HG03108 (cell line): Measurements from ENCODE around the gene PCSK5.

Experiments
- ATAC-seq: cut with Tn5 transposase; IDR thresholded peaks from one replicate; pipeline ENCODE4 v1.9.1; 2021; ENCODE audit warnings: moderate library complexity; ENCODE audit not compliant: unreplicated experiment

The PCSK5 gene

DNA sequence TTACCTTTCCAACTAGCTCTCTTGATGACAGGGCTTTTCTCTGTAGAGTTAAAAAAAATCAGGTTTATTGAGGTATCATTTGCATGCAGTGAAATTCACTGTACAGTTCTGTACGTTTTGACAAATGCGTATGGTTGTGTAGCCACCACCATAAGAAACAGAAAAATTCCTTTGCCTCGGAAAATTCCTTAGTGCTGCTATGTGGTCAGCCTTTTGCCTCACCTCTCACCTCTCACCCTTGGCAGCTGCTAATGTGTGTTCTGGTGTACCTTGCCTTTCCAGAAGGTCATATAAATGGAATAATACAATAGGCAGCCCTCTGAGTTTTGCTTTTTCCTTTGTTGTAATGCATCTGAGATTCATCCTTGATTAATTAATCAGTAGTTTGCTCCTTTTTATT, 28.4 kb downstream of the PCSK5 start:
- ATAC-seq, result no peak

DNA sequence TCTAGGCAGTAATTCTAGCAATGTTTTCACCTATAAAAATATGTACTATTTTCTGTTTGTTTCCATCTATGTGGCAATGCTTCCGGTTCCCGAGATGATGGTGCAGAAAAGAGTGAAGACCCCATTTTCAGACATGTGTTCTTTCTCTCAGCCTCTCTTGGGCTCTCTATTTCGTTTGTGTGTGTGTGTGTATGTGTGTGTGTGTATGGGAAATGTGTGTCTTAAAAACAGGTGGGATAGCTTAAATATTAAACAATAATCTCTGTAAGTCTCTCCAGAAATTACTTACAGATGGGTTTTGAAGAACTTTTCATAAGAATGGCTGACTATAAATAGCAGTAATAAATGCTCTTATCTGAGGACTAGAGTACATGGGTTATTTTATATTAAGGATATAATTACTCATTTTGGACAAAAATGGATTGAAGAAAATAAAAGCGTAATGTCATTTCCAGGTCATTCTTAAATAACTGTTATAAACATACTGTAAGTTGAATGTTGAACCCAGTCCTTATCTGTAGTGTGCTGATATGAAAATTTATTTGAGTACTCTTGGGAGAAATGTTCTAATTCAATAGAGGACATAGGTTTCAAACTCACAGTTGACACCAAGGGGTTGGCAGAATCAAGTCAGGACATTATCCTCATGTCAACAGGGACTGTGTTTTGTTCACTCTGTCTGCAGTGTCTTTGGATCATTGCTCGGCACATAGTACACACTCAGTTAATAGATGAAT, 31.1 kb downstream of the PCSK5 start:
- no peak for ATAC-seq

DNA sequence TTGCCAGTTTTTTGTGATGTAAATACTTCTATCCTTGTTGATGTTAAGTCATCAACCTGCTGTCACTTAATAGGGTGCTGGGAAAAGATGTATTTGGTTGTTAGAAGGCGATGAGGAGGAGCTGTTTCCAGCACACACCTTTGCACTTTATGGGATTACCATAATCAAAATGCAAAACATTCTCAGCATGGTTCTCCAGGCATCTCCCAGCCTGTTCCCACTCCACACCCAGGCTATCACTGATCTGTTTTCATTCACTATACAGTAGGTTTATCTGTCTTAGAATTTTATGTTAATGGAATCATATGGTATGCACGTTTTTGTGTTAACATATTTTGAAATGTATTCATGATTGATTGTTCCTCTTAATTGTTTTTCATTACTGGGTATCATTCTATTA, 35.9 kb downstream of the PCSK5 start:
- no peak for ATAC-seq

DNA sequence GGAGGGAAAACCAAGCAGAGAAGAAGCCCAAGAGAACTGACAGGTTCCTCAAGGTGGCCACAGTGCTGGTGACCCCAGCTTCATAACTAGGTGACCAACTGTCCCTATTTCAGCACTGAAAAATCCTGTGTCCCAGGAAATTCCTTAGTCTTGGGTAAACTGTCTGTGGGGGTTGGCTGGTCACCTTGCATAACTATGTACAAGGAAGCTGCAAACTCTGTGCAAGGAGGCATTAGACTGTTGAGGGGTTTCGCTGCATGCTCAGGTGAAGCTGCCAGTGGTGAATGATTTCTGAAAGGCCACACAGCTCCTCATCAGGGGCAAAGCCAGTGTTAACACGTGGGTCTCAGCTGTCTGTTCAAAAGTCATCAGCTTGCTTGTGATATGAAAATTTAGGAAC, 36.9 kb downstream of the PCSK5 start:
- no peak for ATAC-seq

DNA sequence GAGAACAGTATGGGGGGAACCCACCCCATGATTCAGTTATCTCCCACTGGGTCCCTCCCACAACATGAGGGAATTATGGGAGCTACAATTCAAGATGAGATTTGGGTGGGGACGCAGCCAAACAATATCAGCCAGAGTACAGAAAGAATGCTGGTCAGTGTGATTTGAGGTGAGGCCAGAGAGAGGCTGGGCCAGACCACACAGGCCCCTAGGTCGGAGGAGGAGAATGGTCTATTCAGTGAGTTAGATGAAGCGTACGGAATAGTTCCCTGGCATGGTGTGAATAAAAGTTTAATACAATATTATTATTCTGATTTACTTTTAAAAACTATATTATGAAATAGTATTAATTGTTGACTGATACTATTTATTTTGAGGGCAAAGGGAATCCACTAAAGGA, 39.7 kb downstream of the PCSK5 start:
- ATAC-seq, result no peak

DNA sequence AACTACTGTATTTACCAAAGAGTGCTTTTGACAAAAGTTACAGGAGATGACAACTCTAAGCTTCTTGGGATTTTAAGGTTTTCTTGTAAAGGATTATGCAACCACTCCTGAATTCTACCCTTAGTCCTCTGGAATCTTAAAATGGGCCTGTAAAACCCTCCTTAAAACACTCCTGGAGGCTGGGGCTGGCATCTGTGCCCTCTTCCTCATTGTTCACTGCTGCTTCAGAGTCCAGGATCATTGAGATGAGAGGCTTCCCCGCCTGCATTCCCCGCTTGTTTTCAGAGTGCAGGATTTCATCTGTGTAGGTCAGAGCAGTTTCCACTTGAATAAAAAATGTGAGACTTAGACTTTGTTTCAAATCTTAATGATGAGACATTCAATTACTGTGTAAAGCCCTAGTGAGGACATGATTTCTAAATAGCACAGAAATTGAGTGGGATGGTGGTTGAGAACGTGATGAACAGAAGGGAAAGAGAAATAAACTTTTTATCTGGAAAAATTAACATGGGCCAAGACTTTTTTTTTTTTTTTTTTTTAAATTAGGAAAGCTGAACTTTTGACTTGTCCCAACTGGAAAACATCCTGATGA, 40.4 kb downstream of the PCSK5 start:
- no peak for ATAC-seq

DNA sequence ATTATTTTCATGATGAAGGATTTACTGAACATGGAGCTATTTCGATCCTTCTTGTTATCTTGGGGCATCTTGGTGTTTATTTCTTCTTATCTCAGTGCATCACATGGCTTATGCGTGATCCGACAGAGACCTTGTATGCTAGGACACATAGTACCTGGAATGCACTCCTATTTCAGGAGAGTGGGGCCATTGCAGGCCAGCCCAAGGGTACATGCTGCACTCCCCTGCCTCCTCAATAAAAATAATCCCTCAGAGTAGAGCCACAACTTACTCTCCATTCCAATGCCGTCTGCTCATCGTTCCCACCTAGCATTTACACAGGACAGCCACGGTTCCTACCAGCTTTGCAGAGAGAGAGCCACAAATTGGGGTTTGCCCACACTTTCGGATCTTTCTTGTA, 43.5 kb downstream of the PCSK5 start:
- ATAC-seq, result no peak

DNA sequence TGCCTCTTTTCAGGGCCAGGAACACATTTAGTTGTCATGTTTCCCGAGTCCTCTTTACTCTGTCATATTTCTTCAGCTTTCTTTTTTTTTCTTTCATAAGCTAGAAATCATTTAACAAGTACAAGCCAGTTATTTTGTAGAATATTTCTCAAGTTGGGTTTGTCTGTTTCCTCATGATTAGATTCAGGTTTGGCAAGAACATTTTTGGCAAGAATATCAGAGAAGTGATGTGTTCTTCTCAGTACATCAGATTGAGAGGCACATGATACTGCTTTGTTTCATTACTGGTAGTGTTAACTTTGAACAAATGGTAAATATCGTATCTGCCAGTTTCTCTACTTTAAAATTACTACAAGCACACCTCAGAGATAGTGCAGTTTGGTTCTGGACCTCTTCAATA, 45.1 kb downstream of the PCSK5 start:
- no peak for ATAC-seq

DNA sequence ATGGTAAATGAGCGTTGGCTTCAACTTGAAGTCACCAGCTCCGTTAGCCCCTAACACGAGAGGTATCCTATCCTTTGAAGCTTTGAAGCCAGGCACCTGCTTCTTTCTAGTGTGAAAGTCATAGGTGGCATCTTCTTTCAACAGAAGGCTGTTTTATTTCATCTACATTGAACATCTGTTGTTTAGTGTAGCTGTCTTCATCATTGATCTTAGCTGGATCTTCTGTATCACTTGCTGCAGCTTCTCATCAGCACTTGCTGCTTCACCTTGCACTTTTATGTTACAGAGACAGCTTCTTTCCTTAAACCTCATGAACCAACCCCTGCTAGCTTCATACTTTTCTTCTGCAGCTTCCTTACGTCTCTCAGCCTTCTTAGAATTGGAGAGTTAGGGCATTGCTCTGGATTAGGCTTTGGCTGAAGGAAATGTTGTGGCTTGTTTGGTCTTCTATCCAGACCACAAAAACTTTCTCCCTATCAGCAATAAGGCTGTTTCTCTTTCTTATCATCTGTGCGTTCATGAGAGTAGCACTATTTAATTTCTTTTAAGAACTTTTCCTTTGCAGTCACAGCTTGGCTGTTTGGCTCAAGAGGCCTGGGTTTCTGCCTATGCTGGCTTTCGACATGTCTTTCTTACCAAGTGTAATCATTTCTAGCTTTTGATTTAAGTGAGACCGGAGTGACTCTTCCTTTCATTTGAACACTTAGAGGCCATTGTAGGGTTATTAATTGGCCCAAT, 47.2 kb downstream of the PCSK5 start:
- ATAC-seq, result no peak

DNA sequence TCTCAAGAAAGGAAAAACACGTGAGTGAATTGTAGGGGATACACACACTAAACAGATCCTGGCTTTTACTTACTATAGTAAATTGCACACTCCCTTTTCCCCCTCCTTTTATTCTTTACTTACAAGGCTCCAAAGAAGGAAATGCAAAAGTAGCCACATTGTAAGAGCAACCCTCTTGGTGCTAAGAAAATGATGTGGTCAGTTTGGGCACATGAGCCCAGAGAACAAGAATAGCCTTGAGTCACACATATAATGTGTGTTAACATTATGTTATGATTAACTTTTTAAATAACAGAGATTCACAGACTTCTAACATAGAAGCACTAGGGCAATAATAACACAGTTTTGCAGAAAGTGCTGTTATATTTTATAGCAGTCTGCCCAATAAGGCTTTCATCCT, 48.5 kb downstream of the PCSK5 start:
- ATAC-seq, result no peak

DNA sequence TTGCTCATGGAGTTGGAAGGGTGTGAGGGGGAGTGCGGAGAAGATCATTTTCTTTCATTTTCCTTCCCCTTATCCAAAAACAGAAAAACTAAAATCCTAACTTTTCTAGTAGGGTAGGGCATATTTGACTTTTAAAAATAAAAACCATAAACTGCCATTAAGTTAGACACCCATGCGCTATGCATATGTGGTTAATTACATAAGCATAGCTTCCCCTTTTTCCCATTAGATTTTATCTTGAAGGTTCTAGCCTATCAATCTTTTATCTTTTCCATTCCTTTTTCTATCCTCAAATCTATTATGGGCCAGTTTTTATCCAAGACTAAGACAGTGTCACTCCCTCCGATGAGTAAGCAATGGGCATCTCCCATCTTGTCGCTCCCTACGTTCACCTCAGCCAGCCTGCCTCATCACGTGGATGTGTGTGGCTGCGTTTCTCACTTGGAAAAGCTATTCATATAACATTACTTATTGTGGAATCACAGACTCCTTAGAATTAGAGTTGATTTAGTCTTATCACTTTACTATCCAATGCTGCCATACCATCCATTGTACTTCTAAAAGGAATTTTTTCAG, 49.2 kb downstream of the PCSK5 start:
- no peak for ATAC-seq

DNA sequence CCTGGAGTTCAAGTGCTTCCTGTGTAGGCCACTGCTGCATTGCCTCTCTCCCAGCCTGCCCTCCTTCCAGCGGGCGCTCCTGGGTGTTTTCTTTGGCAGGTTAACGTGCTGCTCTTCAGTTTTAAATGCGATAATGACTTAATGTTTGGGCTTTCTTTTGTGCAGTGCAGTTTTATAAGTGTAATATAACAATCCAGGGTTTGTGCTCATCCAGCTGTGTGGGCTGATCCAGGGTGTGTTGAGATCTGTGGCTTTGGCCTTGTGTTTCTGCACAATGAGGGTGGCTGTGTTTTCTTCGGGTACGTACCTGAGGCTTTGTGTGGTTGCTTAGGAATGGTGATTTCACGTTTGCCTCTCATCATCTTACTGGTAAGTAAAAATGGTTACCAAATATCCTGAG, 50.6 kb downstream of the PCSK5 start:
- ATAC-seq, result no peak

DNA sequence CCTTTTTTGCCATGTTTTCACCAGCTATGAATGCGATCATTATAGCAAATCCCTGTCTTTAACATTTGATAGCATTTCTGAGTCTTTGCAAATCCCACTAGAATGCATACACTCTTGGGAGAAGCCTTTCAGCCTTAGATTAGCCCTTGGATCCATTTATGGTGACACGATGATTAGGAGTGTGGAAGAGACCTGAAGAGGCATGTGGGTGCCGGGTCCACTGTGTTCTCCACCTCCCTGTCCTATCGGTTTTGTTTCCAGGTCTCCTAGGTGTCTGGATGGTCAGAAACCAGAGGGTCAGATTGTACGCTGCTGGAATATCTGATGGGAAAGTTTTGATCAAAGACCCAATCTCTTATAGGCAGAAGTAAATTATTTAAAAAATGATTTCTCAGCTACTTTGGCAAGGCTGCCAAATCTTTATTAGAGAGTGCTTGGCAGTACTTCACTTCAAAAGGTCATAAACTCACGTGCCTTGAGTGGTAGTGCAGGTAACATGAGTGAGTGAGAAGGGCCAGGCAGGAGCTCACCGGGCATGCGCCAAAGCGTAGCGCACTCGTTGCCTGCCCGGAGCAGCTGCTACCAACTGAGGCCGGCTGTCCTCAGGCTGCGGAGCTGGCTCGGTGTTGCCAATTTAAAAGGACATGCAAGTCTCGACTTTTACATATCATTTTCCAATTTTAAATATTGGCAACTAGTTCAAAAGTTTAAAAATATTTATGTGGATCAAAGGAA, 51.3 kb downstream of the PCSK5 start:
- no peak for ATAC-seq

DNA sequence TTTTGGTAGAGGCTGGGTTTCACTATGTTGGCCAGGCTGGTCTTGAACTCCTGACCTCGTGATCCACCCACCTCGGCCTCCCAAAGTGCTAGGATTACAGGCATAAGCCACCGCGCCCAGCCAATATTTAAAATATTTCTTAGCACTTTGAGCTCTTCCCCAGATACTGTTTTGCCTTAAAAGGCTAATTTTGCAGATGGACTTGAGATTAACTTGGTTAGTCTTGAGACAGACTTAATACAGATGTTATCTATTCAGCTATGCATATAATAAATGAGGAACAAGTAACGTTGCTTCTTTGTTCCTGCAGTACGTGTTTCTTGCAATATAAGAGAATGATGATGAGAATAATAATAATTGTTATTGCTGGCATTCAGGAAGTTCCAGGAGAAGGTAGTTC, 56.3 kb downstream of the PCSK5 start:
- ATAC-seq, result no peak

DNA sequence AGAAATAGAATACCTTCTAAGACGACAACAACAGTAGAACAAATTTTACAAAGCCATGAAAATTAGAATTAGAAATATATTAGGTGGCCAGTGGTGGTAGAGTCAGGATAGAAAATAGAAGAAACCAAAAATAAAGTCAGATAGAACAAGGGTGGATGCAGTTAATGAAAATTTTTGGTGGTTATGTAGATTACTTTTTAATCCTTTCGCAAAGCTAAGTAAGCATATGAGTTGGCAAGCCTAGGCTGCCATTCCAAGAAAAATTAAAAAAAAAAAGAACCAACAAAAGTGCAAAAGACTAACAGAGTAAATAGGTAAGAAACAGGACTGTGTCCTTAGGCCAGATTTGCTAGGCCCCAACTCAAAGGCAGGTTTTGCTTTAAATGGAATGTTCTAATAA, 56.8 kb downstream of the PCSK5 start:
- no peak for ATAC-seq

DNA sequence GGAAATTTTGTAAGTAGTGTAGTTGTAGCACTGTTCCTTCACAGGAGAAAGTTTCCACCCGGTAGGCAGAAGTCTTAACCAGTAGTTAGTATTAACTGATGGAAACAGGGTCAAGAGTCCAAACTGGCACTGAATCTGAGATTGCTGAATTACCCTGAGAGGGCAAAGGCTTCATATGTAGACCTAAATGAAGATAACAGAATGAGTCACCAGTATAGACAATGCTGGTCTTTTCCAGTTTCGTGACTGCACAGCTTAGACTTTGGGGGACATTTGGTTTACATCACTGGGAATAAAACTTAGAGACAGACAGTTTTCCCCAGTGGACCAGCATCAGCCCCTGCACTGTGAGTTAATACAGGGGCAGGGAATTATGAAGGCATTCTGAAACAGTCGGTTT, 60.5 kb downstream of the PCSK5 start:
- ATAC-seq, result no peak

DNA sequence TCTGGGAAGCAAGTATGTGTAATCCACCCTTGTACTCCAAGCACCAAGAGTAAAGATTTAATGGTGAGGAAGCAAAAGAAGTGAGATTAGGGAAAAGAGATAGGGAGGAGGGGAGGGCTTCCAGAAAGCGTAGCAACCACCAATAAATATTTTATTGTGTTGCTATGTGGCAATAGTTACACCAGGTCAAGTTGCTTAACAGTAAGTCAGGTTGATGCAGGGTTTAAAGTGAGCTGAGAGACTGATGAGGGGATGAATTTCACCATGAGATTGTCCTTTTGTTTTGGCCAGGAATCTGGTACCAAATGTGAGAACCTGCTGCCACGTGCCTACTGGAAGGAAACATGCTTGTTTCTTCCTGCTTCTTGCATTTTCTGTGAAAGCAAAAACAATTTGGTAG, 62.7 kb downstream of the PCSK5 start:
- ATAC-seq, result no peak

DNA sequence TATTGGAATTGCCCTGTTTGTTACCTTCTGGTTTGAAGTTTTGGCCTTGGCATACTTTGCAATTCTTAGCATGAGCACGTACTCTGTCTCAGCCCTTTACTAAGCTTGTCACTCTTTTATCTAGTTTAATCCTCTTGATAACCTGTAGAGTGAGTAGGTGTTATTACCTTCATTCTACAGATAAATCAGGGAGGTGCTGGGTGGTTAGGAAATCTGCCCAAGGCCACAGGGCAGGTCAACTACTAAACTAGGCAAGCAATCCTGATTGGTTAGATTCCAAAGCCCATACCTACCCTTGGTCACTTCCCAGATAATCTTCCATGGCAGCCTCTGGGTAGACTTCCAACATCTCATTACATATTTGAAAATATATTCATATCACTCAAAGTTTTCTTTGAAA, 65.7 kb downstream of the PCSK5 start:
- no peak for ATAC-seq

DNA sequence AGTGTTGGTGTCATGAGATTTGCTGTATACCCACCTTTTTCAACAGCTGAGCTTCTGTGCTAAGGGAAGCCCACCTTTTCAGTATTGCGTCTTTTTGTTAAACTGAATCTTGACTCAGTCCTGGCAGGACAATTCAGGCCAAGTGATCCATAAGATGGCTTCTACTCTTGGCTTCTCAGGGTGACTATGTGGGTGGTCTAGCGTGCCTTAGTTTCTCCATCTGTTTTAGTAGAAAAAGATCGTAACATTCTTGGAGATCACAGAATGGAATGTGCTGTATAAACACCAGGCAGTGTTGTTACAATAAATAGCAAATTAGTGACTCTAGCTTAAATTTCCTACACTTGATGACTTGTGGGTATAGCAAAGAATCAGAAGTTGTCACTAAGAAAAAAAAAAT, 66.6 kb downstream of the PCSK5 start:
- ATAC-seq, result no peak

DNA sequence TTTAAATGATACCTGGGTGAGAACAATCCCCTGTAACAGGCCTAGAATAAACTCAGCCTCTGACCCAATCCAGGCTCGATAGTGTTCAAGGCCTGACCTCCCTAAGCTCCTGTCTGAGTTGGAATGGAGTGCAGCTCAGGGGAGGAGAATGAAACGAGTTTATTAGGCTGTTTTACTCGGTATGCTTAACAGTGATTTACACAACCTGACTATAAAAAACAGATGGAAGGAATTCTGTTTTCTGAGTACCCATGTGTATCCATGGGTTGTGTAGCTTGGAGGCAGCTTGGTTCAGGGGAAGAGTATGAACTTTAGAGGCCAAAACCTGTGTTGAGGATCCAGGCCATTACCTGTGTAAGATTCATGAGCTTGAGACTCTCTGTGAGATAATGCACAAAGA, 67.8 kb downstream of the PCSK5 start:
- no peak for ATAC-seq

DNA sequence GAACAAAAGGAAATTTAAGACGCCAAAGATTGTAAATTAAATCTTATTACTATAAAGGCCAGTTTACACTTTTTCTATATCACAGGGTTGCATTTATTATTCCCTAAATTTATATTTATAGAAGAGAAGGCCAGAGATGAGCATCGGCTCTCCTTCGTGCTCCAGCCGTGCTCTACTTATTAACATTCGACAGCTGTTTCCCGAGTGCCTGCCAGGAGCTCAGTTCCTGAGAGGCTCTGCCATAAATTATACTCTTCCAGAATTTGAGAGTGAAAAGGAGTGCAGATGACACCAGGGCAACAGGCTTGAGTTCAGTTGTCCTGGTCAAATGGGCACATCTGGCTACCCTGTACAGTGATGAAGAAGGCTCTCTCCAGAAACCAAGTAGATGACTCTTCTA, 70.1 kb downstream of the PCSK5 start:
- no peak for ATAC-seq
